Measurements from ENCODE around the gene SMARCA4.
A peak's percentile ranks its signal among the peaks of the same experiment; 100 is the strongest.
"Not testable (repeated sequence)": the region's sequence is repeated elsewhere in the genome, so short reads cannot be mapped to it uniquely, and the experiment has no call there.

Gene SMARCA4

GRCh38 chr19:11070123-11070522 is 109.3 kb downstream of the SMARCA4 start:
- no peak overlapping the region for H3K4me3 ChIP-seq (ENCODE audit: control insufficient read depth in 1 of 7, extremely low read depth in 1 of 7, insufficient read depth in 4 of 7, low read depth in 2 of 7, low read length in 6 of 7)
- H3K27ac ChIP-seq (ENCODE audit: insufficient read depth in 1 of 2, low read depth in 1 of 2, low read length in 2 of 2, poor library complexity in 1 of 2, severe bottlenecking in 2 of 2) = no peak overlapping the region

GRCh38 chr19:11073568-11073967 is 112.7 kb downstream of the SMARCA4 start:
- ChIA-PET POLR2A (no interaction called here), CTCF (interaction anchor here (1.2 kb wide), 1 partner anchor 8 kb away, joined by 3 read pairs; no protein-coding TSS in a partner anchor)

More at GRCh38 chr19:11070123-11070522, 109.3 kb downstream of the SMARCA4 start:
- CTCF ChIA-PET = interaction anchor here (0.6 kb wide), 1 partner anchor 11 kb away, joined by 3 read pairs; no protein-coding TSS in a partner anchor
- DNase-seq = no peak
- peaks cover 0 to 11% (median 10%) of the 10 kb centered on the region in 4 experiments for H3K4me1 ChIP-seq (ENCODE audit: control extremely low read depth in 1 of 4, control insufficient read depth in 4 of 4, insufficient read depth in 4 of 4, low read length in 3 of 4)
- H3K36me3 ChIP-seq (ENCODE audit: control insufficient read depth in 4 of 4, insufficient read depth in 4 of 4, low read length in 3 of 4) = peaks cover 0 to 18% (median 7%) of the 10 kb centered on the region in 4 experiments
- POLR2A ChIA-PET = interaction anchor here (0.6 kb wide), 1 partner anchor 11 kb away, joined by 3 read pairs; no protein-coding TSS in a partner anchor
- 100% methylated on average over 2 of the region's 4 CpGs for WGBS (ENCODE audit: insufficient coverage)
- no peaks in the 10 kb centered on the region for H3K27me3 ChIP-seq (replicated peaks in 2 of 5; ENCODE audit: control insufficient read depth in 4 of 5, insufficient read depth in 5 of 5, low read length in 4 of 5)
- H3K9me3 ChIP-seq (ENCODE audit: control extremely low read depth in 1 of 5, control insufficient read depth in 4 of 5, insufficient read depth in 2 of 5, low read depth in 1 of 5, low read length in 4 of 5) = peaks cover 0 to 3% (median 0%) of the 10 kb centered on the region in 5 experiments

GRCh38 chr19:11076792-11077191 is 116.0 kb downstream of the SMARCA4 start:
- H3K36me3 ChIP-seq (ENCODE audit: control insufficient read depth in 4 of 4, insufficient read depth in 4 of 4, low read length in 3 of 4); DNase-seq; H3K9me3 ChIP-seq (ENCODE audit: control extremely low read depth in 1 of 5, control insufficient read depth in 4 of 5, insufficient read depth in 2 of 5, low read depth in 1 of 5, low read length in 4 of 5); H3K27ac ChIP-seq (ENCODE audit: insufficient read depth in 1 of 2, low read depth in 1 of 2, low read length in 2 of 2, poor library complexity in 1 of 2, severe bottlenecking in 2 of 2); H3K4me3 ChIP-seq (ENCODE audit: control insufficient read depth in 1 of 7, extremely low read depth in 1 of 7, insufficient read depth in 4 of 7, low read depth in 2 of 7, low read length in 6 of 7); H3K27me3 ChIP-seq (replicated peaks in 2 of 5; ENCODE audit: control insufficient read depth in 4 of 5, insufficient read depth in 5 of 5, low read length in 4 of 5); CTCF ChIA-PET: not testable (repeated sequence)
- peaks cover 0 to 12% (median 11%) of the 10 kb centered on the region in 4 experiments for H3K4me1 ChIP-seq (ENCODE audit: control extremely low read depth in 1 of 4, control insufficient read depth in 4 of 4, insufficient read depth in 4 of 4, low read length in 3 of 4)
- 92% methylated on average over 7 of the region's 9 CpGs for WGBS (ENCODE audit: insufficient coverage)
- POLR2A ChIA-PET = interaction anchor here (1.3 kb wide), 1 partner anchor 12 kb away, joined by 8 read pairs; the partner anchor contains the start of gene LDLR

More at GRCh38 chr19:11073568-11073967, 112.7 kb downstream of the SMARCA4 start:
- Histone ChIP-seq H3K27ac (ENCODE audit: insufficient read depth in 1 of 2, low read depth in 1 of 2, low read length in 2 of 2, poor library complexity in 1 of 2, severe bottlenecking in 2 of 2) (no peak overlapping the region), H3K4me3 (ENCODE audit: control insufficient read depth in 1 of 7, extremely low read depth in 1 of 7, insufficient read depth in 4 of 7, low read depth in 2 of 7, low read length in 6 of 7) (no peak overlapping the region), H3K9me3 (ENCODE audit: control extremely low read depth in 1 of 5, control insufficient read depth in 4 of 5, insufficient read depth in 2 of 5, low read depth in 1 of 5, low read length in 4 of 5) (no peaks in the 10 kb centered on the region), H3K36me3 (ENCODE audit: control insufficient read depth in 4 of 4, insufficient read depth in 4 of 4, low read length in 3 of 4) (no peaks in the 10 kb centered on the region), H3K27me3 (replicated peaks in 2 of 5; ENCODE audit: control insufficient read depth in 4 of 5, insufficient read depth in 5 of 5, low read length in 4 of 5) (no peaks in the 10 kb centered on the region), H3K4me1 (ENCODE audit: control extremely low read depth in 1 of 4, control insufficient read depth in 4 of 4, insufficient read depth in 4 of 4, low read length in 3 of 4) (peaks cover 0 to 12% (median 11%) of the 10 kb centered on the region in 4 experiments)
- WGBS (ENCODE audit: insufficient coverage) = 100% methylated on average over 4 of the region's 9 CpGs
- peak in 2 of 3 donors; percentile 31 for DNase-seq

GRCh38 chr19:11078893-11079292 is 118.1 kb downstream of the SMARCA4 start:
- Histone ChIP-seq H3K4me3 (ENCODE audit: control insufficient read depth in 1 of 7, extremely low read depth in 1 of 7, insufficient read depth in 4 of 7, low read depth in 2 of 7, low read length in 6 of 7) (no peak overlapping the region), H3K4me1 (ENCODE audit: control extremely low read depth in 1 of 4, control insufficient read depth in 4 of 4, insufficient read depth in 4 of 4, low read length in 3 of 4) (peaks cover 0 to 12% (median 9%) of the 10 kb centered on the region in 4 experiments), H3K27me3 (replicated peaks in 2 of 5; ENCODE audit: control insufficient read depth in 4 of 5, insufficient read depth in 5 of 5, low read length in 4 of 5) (no peaks in the 10 kb centered on the region), H3K27ac (ENCODE audit: insufficient read depth in 1 of 2, low read depth in 1 of 2, low read length in 2 of 2, poor library complexity in 1 of 2, severe bottlenecking in 2 of 2) (no peak overlapping the region), H3K36me3 (ENCODE audit: control insufficient read depth in 4 of 4, insufficient read depth in 4 of 4, low read length in 3 of 4) (no peaks in the 10 kb centered on the region), H3K9me3 (ENCODE audit: control extremely low read depth in 1 of 5, control insufficient read depth in 4 of 5, insufficient read depth in 2 of 5, low read depth in 1 of 5, low read length in 4 of 5) (no peaks in the 10 kb centered on the region)
- DNase-seq = no peak
- WGBS (ENCODE audit: insufficient coverage) = 99% methylated on average over 10 of the region's 11 CpGs
- ChIA-PET CTCF (no interaction called here), POLR2A (interaction anchor here (0.7 kb wide), 1 partner anchor 37 kb away, joined by 3 read pairs; no protein-coding TSS in a partner anchor)

- H3K27me3 ChIP-seq (replicated peaks in 2 of 5; ENCODE audit: control insufficient read depth in 4 of 5, insufficient read depth in 5 of 5, low read length in 4 of 5) = no peaks in the 10 kb centered on the region
- no peaks in the 10 kb centered on the region for H3K9me3 ChIP-seq (ENCODE audit: control extremely low read depth in 1 of 5, control insufficient read depth in 4 of 5, insufficient read depth in 2 of 5, low read depth in 1 of 5, low read length in 4 of 5)
- no peak for DNase-seq
- ChIA-PET POLR2A (no interaction called here), CTCF (interaction anchor here (1.1 to 1.9 kb wide), 2 partner anchors 9 to 17 kb away, joined by 3 to 4 read pairs; partner anchors contain the start of gene LDLR)
- H3K36me3 ChIP-seq (ENCODE audit: control insufficient read depth in 4 of 4, insufficient read depth in 4 of 4, low read length in 3 of 4) = no peaks in the 10 kb centered on the region
- H3K4me3 ChIP-seq (ENCODE audit: control insufficient read depth in 1 of 7, extremely low read depth in 1 of 7, insufficient read depth in 4 of 7, low read depth in 2 of 7, low read length in 6 of 7) = no peak overlapping the region
- peaks cover 0 to 4% (median under 1%) of the 10 kb centered on the region in 4 experiments for H3K4me1 ChIP-seq (ENCODE audit: control extremely low read depth in 1 of 4, control insufficient read depth in 4 of 4, insufficient read depth in 4 of 4, low read length in 3 of 4)
- over 99% methylated on average over 8 of the region's 9 CpGs for WGBS (ENCODE audit: insufficient coverage)
- H3K27ac ChIP-seq (ENCODE audit: insufficient read depth in 1 of 2, low read depth in 1 of 2, low read length in 2 of 2, poor library complexity in 1 of 2, severe bottlenecking in 2 of 2) = no peak overlapping the region
Observed at GRCh38 chr19:11079999-11080398, 119.2 kb downstream of the SMARCA4 start.

DNA sequence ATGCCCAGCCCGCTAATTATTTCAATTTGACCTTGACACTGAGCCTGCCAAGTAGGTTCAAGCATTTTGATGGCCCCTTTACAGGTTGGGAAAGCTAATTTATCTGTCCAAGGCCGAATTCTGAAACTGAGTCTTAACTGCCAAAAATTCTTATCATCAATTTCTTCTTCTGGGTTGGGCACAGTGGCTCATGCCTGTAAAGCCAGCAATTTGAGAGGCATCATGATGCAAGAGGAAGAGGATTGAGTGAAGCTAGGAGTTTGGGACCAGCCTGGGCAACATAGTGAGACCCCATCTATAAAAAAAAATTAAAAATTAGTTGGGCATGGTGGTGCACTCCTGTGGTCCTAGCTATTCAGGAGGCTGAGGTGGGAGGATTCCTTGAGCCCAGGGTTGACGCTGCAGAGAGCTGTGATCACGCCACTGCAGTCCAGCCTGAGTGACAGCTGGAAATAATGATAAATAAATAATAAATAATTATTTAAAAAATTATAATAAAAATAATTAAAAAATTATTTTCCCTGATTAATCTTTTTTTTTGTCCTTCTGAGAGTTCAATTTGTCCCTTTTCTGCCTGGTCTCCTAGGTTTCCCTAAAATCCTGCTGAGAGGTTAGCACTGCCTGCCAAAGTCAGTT is 127.2 kb downstream of the SMARCA4 start:
- Histone ChIP-seq H3K27me3 (replicated peaks in 2 of 5; ENCODE audit: control insufficient read depth in 4 of 5, insufficient read depth in 5 of 5, low read length in 4 of 5) (no peaks in the 10 kb centered on the region), H3K4me1 (ENCODE audit: control extremely low read depth in 1 of 4, control insufficient read depth in 4 of 4, insufficient read depth in 4 of 4, low read length in 3 of 4) (peaks cover 23 to 41% (median 34%) of the 10 kb centered on the region in 4 experiments), H3K27ac (ENCODE audit: insufficient read depth in 1 of 2, low read depth in 1 of 2, low read length in 2 of 2, poor library complexity in 1 of 2, severe bottlenecking in 2 of 2) (peak overlapping the region in 1 of 2 experiments; percentile 90), H3K36me3 (ENCODE audit: control insufficient read depth in 4 of 4, insufficient read depth in 4 of 4, low read length in 3 of 4) (peaks cover 0 to 21% (median under 1%) of the 10 kb centered on the region in 4 experiments), H3K9me3 (ENCODE audit: control extremely low read depth in 1 of 5, control insufficient read depth in 4 of 5, insufficient read depth in 2 of 5, low read depth in 1 of 5, low read length in 4 of 5) (no peaks in the 10 kb centered on the region), H3K4me3 (ENCODE audit: control insufficient read depth in 1 of 7, extremely low read depth in 1 of 7, insufficient read depth in 4 of 7, low read depth in 2 of 7, low read length in 6 of 7) (peak overlapping the region in 1 of 7 experiments; percentile 89)
- DNase-seq = no peak
- ChIA-PET POLR2A (interaction anchor here (0.6 to 1.3 kb wide), 2 partner anchors 12 to 163 kb away, joined by 3 to 8 read pairs; no protein-coding TSS in a partner anchor), CTCF (interaction anchor here (0.6 to 4.6 kb wide), 5 partner anchors 24 to 190 kb away, joined by 3 to 21 read pairs (median 3); partner anchors contain the start of gene SPC24)
- WGBS (ENCODE audit: insufficient coverage) = 100% methylated on average over 2 of the region's 4 CpGs
